GM12878 (cell line): Measurements from ENCODE around the gene IFITM1. TPM values are rescaled to one million over a fixed set of nuclear protein-coding genes. Genes with fewer than 3 reads are reported as not detected.
"Not testable (repeated sequence)": the region's sequence is repeated elsewhere in the genome, so short reads cannot be mapped to it uniquely, and the experiment has no call there.

ENCODE experiments used
- ATAC-seq: fragments of 200-7000 bp; cut with Tn5 transposase; 3 replicates; pipeline ENCODE4 v1.9.1; 2020; ENCODE audit warnings: mild to moderate bottlenecking, moderate library complexity
- BruUV-seq: library from RNA; stranded (reverse); fragments of 400-500 nt; replicated peaks from 2 replicates; lab custom pipeline; 2021; lab: Mats Ljungman, UMichigan
- CTCF ChIA-PET: fragments of 300-600 bp; sonication (Branson Sonifier 250); formaldehyde crosslinking; extraction: SDS; loops from one replicate; lab custom pipeline; 2021; ENCODE audit warnings: inconsistent platforms; lab: Yijun Ruan, JAX
- POLR2A ChIA-PET: fragments of 350-600 bp; formaldehyde crosslinking; extraction: SDS; loops from one replicate; lab custom pipeline; 2021; ENCODE audit warnings: inconsistent platforms; lab: Charles Lee
- RAD21 ChIA-PET: fragments of 300-600 bp; sonication (Branson Sonifier 250); formaldehyde crosslinking; loops from one replicate; lab custom pipeline; 2023; ENCODE audit warnings: antibody characterized with exemption; ENCODE audit not compliant: unreplicated experiment; lab: Charles Lee
- SMC1A ChIA-PET: fragments of 300-600 bp; sonication (Branson Sonifier 250); formaldehyde crosslinking; loops from one replicate; lab custom pipeline; 2023; ENCODE audit not compliant: unreplicated experiment, uncharacterized antibody; lab: Charles Lee
- DNase-seq: peaks from one replicate; pipeline ENCODE4 v3.0.0-alpha.2; 2011; ENCODE audit warnings: low read depth, low spot score
- FAIRE-seq: peaks from 3 replicates; lab custom pipeline; 2011; peaks lifted over from hg19 to GRCh38; lab: Jason Lieb, UNC
- H2AFZ ChIP-seq: 2 replicates; pipeline ENCODE4 v1.6.0; 2011; ENCODE audit warnings: low read depth, low read length, control low read depth; ENCODE audit not compliant: control insufficient read depth
- H3K27ac ChIP-seq: 2 replicates; pipeline ENCODE4 v1.5.1; 2011; ENCODE audit warnings: control low read depth; ENCODE audit not compliant: control insufficient read depth, insufficient read depth
- H3K27me3 ChIP-seq, 2 experiments: replicated peaks in 1 of 2; 2 replicates each; pipeline versions ENCODE4 v1.6.0 to v1.6.1; 2011; ENCODE audit warnings: low read length in 1 of 2; ENCODE audit not compliant: control insufficient read depth in 2 of 2, insufficient read depth in 2 of 2
- H3K36me3 ChIP-seq, 2 experiments: 2 replicates each; pipeline ENCODE4 v1.5.1; 2011; ENCODE audit warnings: low read length in 1 of 2; ENCODE audit not compliant: control insufficient read depth in 2 of 2, insufficient read depth in 2 of 2
- H3K4me1 ChIP-seq: 2 replicates; pipeline ENCODE4 v1.6.1; 2011; ENCODE audit warnings: mild to moderate bottlenecking, low read length, moderate library complexity, mixed read lengths; ENCODE audit not compliant: control insufficient read depth, insufficient read depth
- H3K4me2 ChIP-seq: 2 replicates; pipeline ENCODE4 v1.6.0; 2011; ENCODE audit warnings: control low read depth; ENCODE audit not compliant: control insufficient read depth, insufficient read depth
- H3K4me3 ChIP-seq: fragments of 200-600 bp; sonication (generic); 2 replicates; pipeline ENCODE4 v1.5.1; 2016
- H3K79me2 ChIP-seq: 2 replicates; pipeline ENCODE4 v1.6.0; 2011; ENCODE audit warnings: low read length; ENCODE audit not compliant: control insufficient read depth, insufficient read depth
- H3K9ac ChIP-seq: 2 replicates; pipeline ENCODE4 v1.8.0; 2011; ENCODE audit warnings: low read length, control low read depth, mixed read lengths; ENCODE audit not compliant: control insufficient read depth, insufficient read depth
- H3K9me3 ChIP-seq: replicated peaks from 3 replicates; pipeline ENCODE4 v1.5.1; 2011; ENCODE audit warnings: mild to moderate bottlenecking, low read length; ENCODE audit not compliant: control insufficient read depth, insufficient read depth
- H4K20me1 ChIP-seq: 2 replicates; pipeline ENCODE4 v1.6.0; 2011; ENCODE audit not compliant: control insufficient read depth, insufficient read depth
- FOXK2 ChIP-seq: fragments of 450-650 bp; IDR thresholded peaks from 2 replicates; pipeline ENCODE4 v1.6.1; 2017; ENCODE audit warnings: mild to moderate bottlenecking, moderate library complexity
- IKZF2 ChIP-seq, 2 experiments: fragments of 450-650 bp; IDR thresholded peaks; 2 replicates each; pipeline ENCODE4 v1.6.1; 2017; ENCODE audit warnings: mild to moderate bottlenecking in 2 of 2, moderate library complexity in 2 of 2
- KAT2A ChIP-seq: conservative IDR thresholded peaks from 2 replicates; pipeline ENCODE4 v1.6.1; 2011; ENCODE audit warnings: low read depth, low read length; ENCODE audit not compliant: control insufficient read depth
- POLR2A ChIP-seq: IDR thresholded peaks from 2 replicates; pipeline ENCODE4 v1.6.1; 2011; ENCODE audit warnings: low read depth, mild to moderate bottlenecking, low read length
- SRF ChIP-seq, 2 experiments: IDR thresholded peaks; 2 replicates each; pipeline ENCODE4 v1.6.1; 2011; ENCODE audit warnings: low read depth in 2 of 2, low read length in 2 of 2, mild to moderate bottlenecking in 1 of 2, moderate library complexity in 1 of 2
- TCF12 ChIP-seq: IDR thresholded peaks from 2 replicates; pipeline ENCODE4 v1.6.1; 2011; ENCODE audit warnings: low read depth, mild to moderate bottlenecking, low read length
- YBX1 ChIP-seq: fragments of 450-650 bp; IDR thresholded peaks from 2 replicates; pipeline ENCODE4 v1.6.1; 2016; ENCODE audit warnings: antibody characterized with exemption
- ZNF622 ChIP-seq: fragments of 450-650 bp; IDR thresholded peaks from 2 replicates; pipeline ENCODE4 v1.6.1; 2017; ENCODE audit warnings: mild to moderate bottlenecking, inconsistent platforms
- WGBS: methylation state at CpG from one replicate; pipeline ENCODE4 v1.1.6; 2016; ENCODE audit warnings: low lambda C conversion rate; ENCODE audit not compliant: insufficient replicate concordance, insufficient coverage; ENCODE audit errors: missing lambda C conversion rate; 5-methylcytosine and 5-hydroxymethylcytosine counted together
- in situ Hi-C: fragments of 300-500 bp; cut with MboI; formaldehyde crosslinking; loops from 9 replicates; pipeline ENCODE4 v1.14.3; 2018; ENCODE audit warnings: mixed read lengths
- intact Hi-C: fragments of 100-400 bp; cut with micrococcal nuclease; formaldehyde crosslinking; loops from one replicate; pipeline ENCODE4 v1.14.2; 2022; ENCODE audit not compliant: unreplicated experiment
- polyA plus RNA-seq, 11 experiments: library from polyadenylated mRNA; depleted of rRNA in 4 of 11; unstranded in 6 of 11; stranded (reverse) in 5 of 11; fragments of >200 nt; fragmentation: Nextera tagmentation in 4 of 11; fragmentation: Illumina TruSeq in 1 of 11; extraction: Ambion mirVana in 4 of 11; extraction: Trizol in 1 of 11; gene quantifications; 1 replicate in 1 of 11; 2 replicates in 10 of 11; pipeline versions ENCODE4 v1.2.1 to v1.2.3, GENCODE V29; 2011 to 2016; ENCODE audit warnings: inconsistent platforms in 2 of 11, missing spikeins in 2 of 11, low read depth in 1 of 11
- total RNA-seq, 4 experiments: library from RNA; depleted of rRNA in 3 of 4; stranded (reverse); fragments of >200 nt in 3 of 4; fragmentation: Illumina TruSeq in 1 of 4; extraction: Trizol in 1 of 4; gene quantifications; 2 replicates each; pipeline versions ENCODE4 v1.2.1 to v1.2.3, GENCODE V29; 2013 to 2021

Gene IFITM1
- total and polyA plus RNA-seq, 10 of the 15 experiments (the other 5 are each of a cell fraction or from before 2014, with no cell fraction given) = 396 to 2,788 (median 607) TPM

- TF ChIP-seq KAT2A (no peak), YBX1 (no peak), SRF (IDR thresholded peaks at IDR 0.05; ENCODE audit: low read depth in 2 of 2, low read length in 2 of 2) (no peak), TCF12 (no peak), FOXK2 (no peak), IKZF2 (IDR thresholded peaks at IDR 0.05) (no peak), POLR2A (no peak), ZNF622 (no peak)
These were observed 19.0 kb downstream of the IFITM1 start (continued) for GRCh38 chr11:332651-333480.

GRCh38 chr11:333616-334263 lies 19.9 kb downstream of the IFITM1 start:
- ATAC-seq, H3K4me2 ChIP-seq, H3K9me3 ChIP-seq, H2AFZ ChIP-seq, H3K27ac ChIP-seq, FAIRE-seq, H3K4me3 ChIP-seq, intact Hi-C loops, in situ Hi-C loops, RAD21 ChIA-PET, DNase-seq, H4K20me1 ChIP-seq, H3K9ac ChIP-seq, H3K27me3 ChIP-seq, H3K79me2 ChIP-seq, BruUV-seq, SMC1A ChIA-PET, H3K36me3 ChIP-seq: not testable (repeated sequence)
- POLR2A ChIA-PET = interaction anchor here (0.6 to 6.0 kb wide), 2 partner anchors 13 to 30 kb away, joined by 4 to 67 read pairs; no protein-coding TSS in a partner anchor
- CTCF ChIA-PET = interaction anchor here (2.5 kb wide), 1 partner anchor 15 kb away, joined by 13 read pairs; no protein-coding TSS in a partner anchor
- H3K4me1 ChIP-seq = peaks cover 29% of the 10 kb centered on the region
- 75% methylated on average over 17 of the region's 17 CpGs for WGBS
